Activated T-cell treated with anti-CD3 and anti-CD28 coated beads for 48 hours (primary cell): Measurements from ENCODE around the gene DDN.

ENCODE experiments used
- DNase-seq: peaks from one replicate; pipeline ENCODE4 v3.0.0-alpha.2; 2020; ENCODE audit warnings: low read depth

DDN gene

GRCh38 chr12:48999371-49000131, at the start of gene DDN:
Gene DDN, minus strand, starts transcription at chr12:48999375. Its CDS starts 88 bp downstream, at chr12:48999287.
- peak; percentile 51 for DNase-seq

- DNase-seq, result no peak
Observed at GRCh38 chr12:49048953-49049352, 49.8 kb upstream of the DDN start.

GRCh38 chr12:49046129-49046895, 47.1 kb upstream of the DDN start:
- no peak for DNase-seq

- no peak for DNase-seq
Observed at GRCh38 chr12:49044660-49045059, 45.5 kb upstream of the DDN start.

GRCh38 chr12:49043856-49044258, 44.7 kb upstream of the DDN start:
- peak; percentile 70 for DNase-seq

- no peak for DNase-seq
Observed at GRCh38 chr12:49043241-49043640, 44.1 kb upstream of the DDN start.

GRCh38 chr12:49041881-49042484, 42.8 kb upstream of the DDN start:
- DNase-seq, result no peak

GRCh38 chr12:49041036-49041880, 42.1 kb upstream of the DDN start:
- DNase-seq, result no peak

GRCh38 chr12:49040364-49040855, 41.2 kb upstream of the DDN start:
- DNase-seq, result no peak

- DNase-seq, result no peak
Observed at GRCh38 chr12:49039421-49040363, 40.5 kb upstream of the DDN start.

GRCh38 chr12:49038291-49038955, 39.2 kb upstream of the DDN start:
- DNase-seq, result no peak

- DNase-seq, result no peak
Observed at GRCh38 chr12:49037947-49038237, 38.7 kb upstream of the DDN start.

GRCh38 chr12:49037111-49037946, 38.2 kb upstream of the DDN start:
- DNase-seq, result no peak

- no peak for DNase-seq
Observed at GRCh38 chr12:49036029-49036428, 36.9 kb upstream of the DDN start.

- DNase-seq, result no peak
Observed at GRCh38 chr12:49034286-49034622, 35.1 kb upstream of the DDN start.

GRCh38 chr12:49033611-49034285, 34.6 kb upstream of the DDN start:
- no peak for DNase-seq

GRCh38 chr12:49032679-49033447, 33.7 kb upstream of the DDN start:
- no peak for DNase-seq

- no peak for DNase-seq
Observed at GRCh38 chr12:49032276-49032675, 33.1 kb upstream of the DDN start.
